SK-N-MC (cell line): ENCODE data around the gene CACNA1E.

Experiments used
- EZH2 ChIP-seq: fragments of 200-600 bp; sonication (generic); IDR thresholded peaks from one replicate; pipeline ENCODE4 v1.6.1; 2017; ENCODE audit warnings: antibody characterized with exemption
- FOXP2 ChIP-seq: optimal IDR thresholded peaks from 2 replicates; pipeline ENCODE3; 2011; ENCODE audit warnings: mild to moderate bottlenecking, moderate library complexity; ENCODE audit not compliant: insufficient read depth; ENCODE audit errors: extremely low read length, control extremely low read depth
- POLR2AphosphoS5 ChIP-seq: IDR thresholded peaks from 2 replicates; pipeline ENCODE4 v1.6.1; 2012; ENCODE audit warnings: mild to moderate bottlenecking, low read depth, low read length, borderline replicate concordance

- TF ChIP-seq EZH2 (no peak), POLR2AphosphoS5 (no peak), FOXP2 (no peak)
Measured at GRCh38 chr1:181630838-181631237, 147.5 kb downstream of the CACNA1E start.
